HepG2 (cell line): Measurements from ENCODE around the gene IL17RB. TPM values are rescaled to one million over a fixed set of nuclear protein-coding genes. Genes with fewer than 3 reads are reported as not detected.

ENCODE experiments used
- BRF2 ChIP-seq: sonication (generic); formaldehyde crosslinking; IDR thresholded peaks from 2 replicates; pipeline ENCODE4 v1.8.1; 2022; ENCODE audit warnings: mild to moderate bottlenecking, missing genetic modification reagents
- EED ChIP-seq: sonication (generic); formaldehyde crosslinking; IDR thresholded peaks from 2 replicates; pipeline ENCODE4 v1.5.0; 2020; ENCODE audit warnings: mild to moderate bottlenecking, missing genetic modification reagents
- FOXM1 ChIP-seq: sonication (generic); formaldehyde crosslinking; IDR thresholded peaks from 2 replicates; pipeline ENCODE4 v1.5.0; 2020; ENCODE audit warnings: missing genetic modification reagents
- JARID2 ChIP-seq: sonication (generic); formaldehyde crosslinking; IDR thresholded peaks from 2 replicates; pipeline ENCODE4 v1.8.1; 2023; ENCODE audit warnings: missing genetic modification reagents, inconsistent platforms; ENCODE audit not compliant: insufficient replicate concordance
- KLF16 ChIP-seq, 2 experiments: sonication (generic) in 1 of 2; formaldehyde crosslinking in 1 of 2; IDR thresholded peaks; 2 replicates each; pipeline versions ENCODE4 v1.6.1 to v1.8.0; 2016 to 2023; ENCODE audit warnings: missing genetic modification reagents in 2 of 2, missing compliant biosample characterization in 1 of 2
- NFAT5 ChIP-seq: sonication (generic); formaldehyde crosslinking; IDR thresholded peaks from 2 replicates; pipeline ENCODE4 v1.4.0; 2020; ENCODE audit warnings: missing genetic modification reagents
- ONECUT2 ChIP-seq: sonication (generic); formaldehyde crosslinking; IDR thresholded peaks from 2 replicates; pipeline ENCODE4 v1.4.0; 2020; ENCODE audit warnings: missing genetic modification reagents
- PCBP2 ChIP-seq: fragments of 200-400 bp; formaldehyde crosslinking; optimal IDR thresholded peaks from 2 replicates; pipeline ENCODE3; 2018; ENCODE audit warnings: low read length, low read depth; ENCODE audit not compliant: poor library complexity, severe bottlenecking
- PHF20 ChIP-seq: sonication (generic); formaldehyde crosslinking; IDR thresholded peaks from 2 replicates; pipeline ENCODE4 v1.5.0; 2020; ENCODE audit warnings: mild to moderate bottlenecking, missing genetic modification reagents
- POGZ ChIP-seq: sonication (generic); formaldehyde crosslinking; IDR thresholded peaks from 2 replicates; pipeline ENCODE4 v1.4.0; 2020; ENCODE audit warnings: mild to moderate bottlenecking, missing genetic modification reagents
- PRDM10 ChIP-seq: sonication (generic); formaldehyde crosslinking; IDR thresholded peaks from 2 replicates; pipeline ENCODE4 v1.4.0; 2020; ENCODE audit warnings: low read depth, missing genetic modification reagents
- ZFP1 ChIP-seq: IDR thresholded peaks from 2 replicates; pipeline ENCODE4 v1.6.1; 2016
- ZNF687 ChIP-seq: sonication (generic); formaldehyde crosslinking; IDR thresholded peaks from 2 replicates; pipeline ENCODE4 v1.5.1; 2020; ENCODE audit warnings: mild to moderate bottlenecking, missing genetic modification reagents, moderate library complexity
- polyA plus RNA-seq, 8 experiments: library from polyadenylated mRNA; depleted of rRNA in 3 of 8; stranded (reverse) in 7 of 8; unstranded in 1 of 8; fragments of >200 nt; fragmentation: Illumina TruSeq in 4 of 8; extraction: Trizol in 4 of 8; gene quantifications; 2 replicates each; pipeline versions ENCODE4 v1.2.1 to v1.2.3, GENCODE V29; 2011 to 2016; ENCODE audit warnings: low read depth in 4 of 8, missing spikeins in 1 of 8, mixed read lengths in 1 of 8; ENCODE audit not compliant: insufficient read depth in 1 of 8
- total RNA-seq, 5 experiments: library from RNA; depleted of rRNA; stranded (reverse); fragments of >200 nt; fragmentation: Illumina TruSeq; extraction: Trizol; gene quantifications; 2 replicates each; pipeline ENCODE4 v1.2.3, GENCODE V29; 2016; ENCODE audit warnings: low read depth in 1 of 5

IL17RB gene
- total and polyA plus RNA-seq, 2 of the 13 experiments (the other 11 are each of a cell fraction or from before 2014, with no cell fraction given): 130 to 190 TPM

- TF ChIP-seq PCBP2 (no peak), JARID2 (CRISPR knock-in tag) (no peak), PRDM10 (CRISPR knock-in tag) (no peak), EED (CRISPR knock-in tag) (no peak), ZNF687 (peak; percentile 32; the same call in 1 of the 2 replicates), POGZ (CRISPR knock-in tag) (no peak), PHF20 (no peak; the same call in 1 of the 2 replicates), BRF2 (CRISPR knock-in tag) (0 out of 2 replicates have a peak, but pooled peaks have one; percentile 20), NFAT5 (CRISPR knock-in tag) (no peak), ZFP1 (CRISPR knock-in tag) (no peak), KLF16 (CRISPR knock-in tag; IDR thresholded peaks at IDR 0.05) (no peak), ONECUT2 (CRISPR knock-in tag) (no peak), FOXM1 (CRISPR knock-in tag) (no peak)
Measured at GRCh38 chr3:53845103-53845880, 1.1 kb upstream of the IL17RB start (continued).
